KMS-11 (cell line): ENCODE measurements around the gene RTN1.

ENCODE experiments used
- H2AFZ ChIP-seq: fragments of 200-600 bp; sonication (generic); 2 replicates; pipeline ENCODE4 v1.6.1; 2016; ENCODE audit warnings: antibody characterized with exemption, mixed run types, low read depth
- H3K27ac ChIP-seq: fragments of 200-600 bp; sonication (generic); 2 replicates; pipeline ENCODE4 v1.6.1; 2016; ENCODE audit warnings: mild to moderate bottlenecking, mixed run types
- H3K27me3 ChIP-seq: fragments of 200-600 bp; sonication (generic); 2 replicates; pipeline ENCODE4 v1.6.1; 2017; ENCODE audit warnings: mild to moderate bottlenecking, low read depth, mixed run types, moderate library complexity; ENCODE audit not compliant: insufficient read depth
- H3K36me3 ChIP-seq: fragments of 200-600 bp; sonication (generic); 2 replicates; pipeline ENCODE4 v1.6.1; 2017; ENCODE audit warnings: mild to moderate bottlenecking, mixed run types; ENCODE audit not compliant: insufficient read depth
- H3K4me1 ChIP-seq: fragments of 200-600 bp; sonication (generic); 2 replicates; pipeline ENCODE4 v1.6.1; 2016; ENCODE audit warnings: mild to moderate bottlenecking, low read depth, mixed run types; ENCODE audit not compliant: poor library complexity, severe bottlenecking
- H3K4me2 ChIP-seq: fragments of 200-600 bp; sonication (generic); 2 replicates; pipeline ENCODE4 v1.7.0; 2016; ENCODE audit warnings: mild to moderate bottlenecking, mixed run types
- H3K4me3 ChIP-seq: fragments of 200-600 bp; sonication (generic); IDR thresholded peaks from 2 replicates; pipeline ENCODE4 v1.6.1; 2017; ENCODE audit warnings: low read depth, low read length, mixed read lengths; ENCODE audit not compliant: insufficient read depth
- H3K79me2 ChIP-seq: fragments of 200-600 bp; sonication (generic); 2 replicates; pipeline ENCODE4 v1.6.1; 2016; ENCODE audit warnings: low read depth, mixed run types; ENCODE audit not compliant: insufficient read depth
- H3K9ac ChIP-seq: fragments of 200-600 bp; sonication (generic); 2 replicates; pipeline ENCODE4 v1.6.1; 2016; ENCODE audit warnings: mild to moderate bottlenecking, mixed run types
- H4K20me1 ChIP-seq: fragments of 200-600 bp; sonication (generic); 2 replicates; pipeline ENCODE4 v1.6.1; 2016; ENCODE audit warnings: mild to moderate bottlenecking, mixed run types; ENCODE audit not compliant: insufficient read depth
- TF ChIP-seq, protein P1 (sequence below): fragments of 200-600 bp; sonication (generic); conservative IDR thresholded peaks from 2 replicates; pipeline ENCODE4 v1.6.1; 2017; ENCODE audit warnings: low read depth, mild to moderate bottlenecking, antibody characterized with exemption, low read length, moderate library complexity, mixed read lengths

The RTN1 gene

DNA sequence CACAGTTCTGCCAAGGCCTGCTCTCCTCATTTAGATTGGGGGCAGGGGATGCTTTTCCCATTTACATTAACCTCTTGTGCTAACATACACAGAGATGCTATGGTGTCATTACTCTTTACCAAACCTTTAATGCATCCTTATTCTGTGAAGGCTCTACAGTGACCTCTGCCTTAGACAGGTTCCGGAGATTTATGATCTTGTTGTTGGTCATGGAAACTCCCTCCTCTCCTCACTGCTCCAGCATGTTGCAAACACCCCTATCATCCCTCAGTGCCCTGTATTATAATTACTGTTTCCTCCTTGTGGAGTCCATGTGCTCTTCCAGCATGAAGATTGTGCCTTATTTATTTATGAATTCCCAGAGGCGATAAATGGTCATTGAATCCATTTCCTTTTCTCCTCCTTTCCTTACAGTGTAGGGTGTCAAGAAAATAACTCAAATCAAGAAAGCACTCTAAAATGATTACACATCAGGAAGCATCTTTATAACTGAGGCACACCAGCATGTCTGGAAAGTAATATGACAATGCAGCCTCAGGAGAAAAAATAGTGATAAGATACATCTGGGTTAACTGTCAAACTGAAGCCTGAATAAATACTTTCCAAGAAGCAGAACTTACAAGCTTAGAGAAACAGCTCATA lies 37.8 kb downstream of the RTN1 start:
- Histone ChIP-seq H3K79me2 (no peaks in the 10 kb centered on the region), H3K27ac (no peak overlapping the region), H3K36me3 (no peaks in the 10 kb centered on the region), H3K9ac (no peak overlapping the region), H3K4me3 (no peak overlapping the region), H2AFZ (no peak overlapping the region), H3K4me1 (no peaks in the 10 kb centered on the region), H4K20me1 (no peaks in the 10 kb centered on the region), H3K27me3 (no peaks in the 10 kb centered on the region), H3K4me2 (no peak overlapping the region)
- TF ChIP-seq, protein P1, sequence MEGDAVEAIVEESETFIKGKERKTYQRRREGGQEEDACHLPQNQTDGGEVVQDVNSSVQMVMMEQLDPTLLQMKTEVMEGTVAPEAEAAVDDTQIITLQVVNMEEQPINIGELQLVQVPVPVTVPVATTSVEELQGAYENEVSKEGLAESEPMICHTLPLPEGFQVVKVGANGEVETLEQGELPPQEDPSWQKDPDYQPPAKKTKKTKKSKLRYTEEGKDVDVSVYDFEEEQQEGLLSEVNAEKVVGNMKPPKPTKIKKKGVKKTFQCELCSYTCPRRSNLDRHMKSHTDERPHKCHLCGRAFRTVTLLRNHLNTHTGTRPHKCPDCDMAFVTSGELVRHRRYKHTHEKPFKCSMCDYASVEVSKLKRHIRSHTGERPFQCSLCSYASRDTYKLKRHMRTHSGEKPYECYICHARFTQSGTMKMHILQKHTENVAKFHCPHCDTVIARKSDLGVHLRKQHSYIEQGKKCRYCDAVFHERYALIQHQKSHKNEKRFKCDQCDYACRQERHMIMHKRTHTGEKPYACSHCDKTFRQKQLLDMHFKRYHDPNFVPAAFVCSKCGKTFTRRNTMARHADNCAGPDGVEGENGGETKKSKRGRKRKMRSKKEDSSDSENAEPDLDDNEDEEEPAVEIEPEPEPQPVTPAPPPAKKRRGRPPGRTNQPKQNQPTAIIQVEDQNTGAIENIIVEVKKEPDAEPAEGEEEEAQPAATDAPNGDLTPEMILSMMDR: no peak

DNA sequence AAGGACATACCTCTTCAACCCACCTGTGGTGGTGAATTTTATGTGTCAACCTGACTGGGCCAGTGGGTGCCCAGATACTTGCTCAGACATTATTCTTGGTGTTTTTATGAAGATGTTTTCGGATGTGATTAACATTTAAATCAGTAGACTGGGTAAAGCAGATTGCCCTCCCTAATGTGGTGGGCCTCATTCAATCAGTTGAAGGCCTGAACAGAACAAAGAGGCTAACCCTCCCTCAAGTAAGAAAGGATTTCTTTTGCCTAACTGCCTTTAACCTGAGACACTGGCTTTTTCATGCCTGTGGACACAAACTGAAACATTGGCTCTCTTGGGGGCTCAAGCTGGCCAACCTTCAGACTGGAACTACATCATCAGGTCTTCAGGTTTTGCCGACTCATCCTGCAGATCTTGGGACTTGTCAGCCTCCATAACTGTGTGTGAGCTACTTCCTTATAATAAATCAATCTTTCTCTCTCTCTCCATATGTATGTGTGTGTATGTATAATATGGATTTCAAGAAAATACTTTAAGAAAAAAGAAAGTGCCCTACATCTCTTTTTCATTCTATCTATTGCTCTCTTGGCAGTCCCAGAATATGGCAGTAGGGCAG lies 39.4 kb downstream of the RTN1 start:
- TF ChIP-seq, protein P1: no peak
- no peaks in the 10 kb centered on the region for H3K36me3 ChIP-seq

DNA sequence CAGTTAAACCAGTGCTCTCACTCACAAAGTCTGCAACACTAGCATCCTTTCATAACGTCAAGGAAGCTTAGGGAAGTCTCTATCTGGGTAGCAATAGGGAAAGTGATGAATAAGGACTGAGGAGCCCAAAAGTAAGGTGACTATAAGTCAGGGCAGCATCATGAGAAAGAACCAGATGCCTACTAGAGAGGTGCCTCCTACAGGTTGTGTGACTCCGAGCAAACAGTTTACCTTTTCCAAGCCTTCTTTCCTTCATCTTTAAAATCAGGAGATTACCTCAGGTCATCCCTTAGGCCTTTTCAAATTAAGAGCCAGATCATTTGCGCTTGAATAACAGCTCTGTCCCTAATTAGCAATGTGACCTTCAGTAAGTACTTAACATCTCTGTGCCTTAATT lies 40.2 kb downstream of the RTN1 start:
- Histone ChIP-seq H2AFZ (no peak overlapping the region), H3K27ac (no peak overlapping the region), H4K20me1 (no peaks in the 10 kb centered on the region), H3K4me3 (no peak overlapping the region), H3K27me3 (no peaks in the 10 kb centered on the region), H3K9ac (no peak overlapping the region), H3K36me3 (no peaks in the 10 kb centered on the region), H3K4me2 (no peak overlapping the region), H3K79me2 (no peaks in the 10 kb centered on the region), H3K4me1 (no peaks in the 10 kb centered on the region)
- TF ChIP-seq, protein P1: no peak

More for the DNA sequence above, 39.4 kb downstream of the RTN1 start:
- no peaks in the 10 kb centered on the region for H3K27me3 ChIP-seq
- H3K4me1 ChIP-seq: no peaks in the 10 kb centered on the region
- H3K27ac ChIP-seq: no peak overlapping the region
- no peaks in the 10 kb centered on the region for H3K79me2 ChIP-seq
- no peak overlapping the region for H2AFZ ChIP-seq
- no peak overlapping the region for H3K4me2 ChIP-seq
- no peak overlapping the region for H3K9ac ChIP-seq
- no peak overlapping the region for H3K4me3 ChIP-seq
- no peaks in the 10 kb centered on the region for H4K20me1 ChIP-seq

DNA sequence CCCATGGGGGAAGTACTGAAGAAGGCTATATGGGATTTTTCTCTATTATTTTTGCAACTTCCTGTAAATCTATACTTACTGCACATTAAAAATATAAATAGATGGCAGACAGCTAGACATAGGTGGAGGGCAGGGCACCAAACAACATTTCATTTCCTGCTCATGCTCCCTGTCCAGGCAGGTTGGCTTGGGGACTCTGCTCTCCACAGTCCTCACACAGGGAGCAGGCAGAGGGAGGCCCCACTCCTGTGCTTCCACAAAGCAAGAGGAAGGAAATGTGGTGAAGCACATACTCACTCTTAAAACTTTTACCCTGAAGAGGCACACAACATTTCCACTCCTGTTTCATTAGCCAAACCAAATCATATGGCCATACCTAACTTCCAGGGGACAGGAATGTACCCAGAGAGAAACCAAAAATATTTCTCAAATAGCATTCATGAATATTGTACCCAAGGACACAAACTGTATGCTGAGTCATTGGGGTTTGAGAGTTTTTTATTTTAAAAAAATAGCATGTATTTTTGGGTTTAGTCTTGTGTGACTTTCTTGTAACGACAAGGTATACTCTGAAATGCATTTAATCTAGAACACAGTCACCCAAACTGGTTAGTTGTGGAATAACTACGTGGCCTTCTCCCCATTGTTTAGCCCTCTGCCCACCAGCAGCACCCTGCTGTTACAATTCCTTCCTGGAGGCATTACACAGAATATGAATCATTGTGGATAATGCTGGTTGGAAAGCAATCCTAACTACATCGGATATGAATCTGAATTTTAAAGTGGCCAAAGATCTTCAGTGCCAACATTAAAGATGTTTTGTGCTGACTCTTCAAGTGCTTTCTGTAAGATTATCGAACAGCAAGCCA lies 40.9 kb downstream of the RTN1 start:
- Histone ChIP-seq H3K27me3 (no peaks in the 10 kb centered on the region), H3K27ac (no peak overlapping the region), H4K20me1 (no peaks in the 10 kb centered on the region), H3K4me1 (no peaks in the 10 kb centered on the region), H2AFZ (no peak overlapping the region), H3K9ac (no peak overlapping the region), H3K4me2 (no peak overlapping the region), H3K36me3 (no peaks in the 10 kb centered on the region), H3K4me3 (no peak overlapping the region), H3K79me2 (no peaks in the 10 kb centered on the region)
- TF ChIP-seq, protein P1: no peak
